Esophagus squamous epithelium (tissue), 4 donors: Measurements from ENCODE around the gene DCP1A.

Experiments
- POLR2A ChIP-seq, 4 donors: fragments of 450-650 bp; IDR thresholded peaks; one replicate each; pipeline ENCODE4 v1.6.1; 2017; ENCODE audit warnings: antibody characterized with exemption in 4 of 4, mild to moderate bottlenecking in 4 of 4, moderate library complexity in 3 of 4
- TF ChIP-seq, protein P1 (sequence below), 6 experiments: fragments of 450-650 bp in 4 of 6; fragments of 200-600 bp in 2 of 6; sonication (generic) in 2 of 6; IDR thresholded peaks; one replicate each; pipeline ENCODE4 v1.5.1; 2016 to 2019; ENCODE audit warnings: antibody characterized with exemption in 6 of 6, mild to moderate bottlenecking in 4 of 6, moderate library complexity in 4 of 6

- TF ChIP-seq, protein P1, sequence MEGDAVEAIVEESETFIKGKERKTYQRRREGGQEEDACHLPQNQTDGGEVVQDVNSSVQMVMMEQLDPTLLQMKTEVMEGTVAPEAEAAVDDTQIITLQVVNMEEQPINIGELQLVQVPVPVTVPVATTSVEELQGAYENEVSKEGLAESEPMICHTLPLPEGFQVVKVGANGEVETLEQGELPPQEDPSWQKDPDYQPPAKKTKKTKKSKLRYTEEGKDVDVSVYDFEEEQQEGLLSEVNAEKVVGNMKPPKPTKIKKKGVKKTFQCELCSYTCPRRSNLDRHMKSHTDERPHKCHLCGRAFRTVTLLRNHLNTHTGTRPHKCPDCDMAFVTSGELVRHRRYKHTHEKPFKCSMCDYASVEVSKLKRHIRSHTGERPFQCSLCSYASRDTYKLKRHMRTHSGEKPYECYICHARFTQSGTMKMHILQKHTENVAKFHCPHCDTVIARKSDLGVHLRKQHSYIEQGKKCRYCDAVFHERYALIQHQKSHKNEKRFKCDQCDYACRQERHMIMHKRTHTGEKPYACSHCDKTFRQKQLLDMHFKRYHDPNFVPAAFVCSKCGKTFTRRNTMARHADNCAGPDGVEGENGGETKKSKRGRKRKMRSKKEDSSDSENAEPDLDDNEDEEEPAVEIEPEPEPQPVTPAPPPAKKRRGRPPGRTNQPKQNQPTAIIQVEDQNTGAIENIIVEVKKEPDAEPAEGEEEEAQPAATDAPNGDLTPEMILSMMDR (IDR thresholded peaks at IDR 0.05): no peak
- TF ChIP-seq POLR2A (IDR thresholded peaks at IDR 0.05): no peak
Observed at GRCh38 chr3:53380306-53380705, 33.0 kb upstream of the DCP1A start.
